HG03064 (cell line): ENCODE results near the gene AFF3.

Experiments
- ATAC-seq: cut with Tn5 transposase; IDR thresholded peaks from one replicate; pipeline ENCODE4 v1.9.1; 2021; ENCODE audit warnings: low read depth; ENCODE audit not compliant: unreplicated experiment

AFF3 gene

GRCh38 chr2:99634234-99634633 lies 508.2 kb downstream of the AFF3 start:
- ATAC-seq: no peak

- no peak for ATAC-seq
These were observed 510.7 kb downstream of the AFF3 start for GRCh38 chr2:99631700-99632099.

- no peak for ATAC-seq
These were observed 513.1 kb downstream of the AFF3 start for GRCh38 chr2:99629320-99629719.

- ATAC-seq: no peak
These were observed 516.2 kb downstream of the AFF3 start for GRCh38 chr2:99626158-99626557.

GRCh38 chr2:99624677-99625076 lies 517.7 kb downstream of the AFF3 start:
- no peak for ATAC-seq

- no peak for ATAC-seq
These were observed 518.8 kb downstream of the AFF3 start for GRCh38 chr2:99623613-99624012.

- no peak for ATAC-seq
These were observed 519.4 kb downstream of the AFF3 start for GRCh38 chr2:99623035-99623434.

- ATAC-seq: no peak
These were observed 519.9 kb downstream of the AFF3 start for GRCh38 chr2:99622534-99622933.

GRCh38 chr2:99621774-99622173 lies 520.6 kb downstream of the AFF3 start:
- no peak for ATAC-seq

GRCh38 chr2:99621106-99621505 lies 521.3 kb downstream of the AFF3 start:
- ATAC-seq: no peak

- no peak for ATAC-seq
These were observed 523.2 kb downstream of the AFF3 start for GRCh38 chr2:99619151-99619550.

GRCh38 chr2:99618579-99619097 lies 523.8 kb downstream of the AFF3 start:
- ATAC-seq: no peak

- ATAC-seq: no peak
These were observed 524.6 kb downstream of the AFF3 start for GRCh38 chr2:99617811-99618210.

GRCh38 chr2:99615247-99615771 lies 527.1 kb downstream of the AFF3 start:
- ATAC-seq: no peak

- no peak for ATAC-seq
These were observed 528.4 kb downstream of the AFF3 start for GRCh38 chr2:99613980-99614379.

- no peak for ATAC-seq
These were observed 530.6 kb downstream of the AFF3 start for GRCh38 chr2:99611786-99612185.

GRCh38 chr2:99611034-99611433 lies 531.4 kb downstream of the AFF3 start:
- no peak for ATAC-seq

GRCh38 chr2:99609851-99610381 lies 532.5 kb downstream of the AFF3 start:
- ATAC-seq: no peak

- no peak for ATAC-seq
These were observed 533.5 kb downstream of the AFF3 start for GRCh38 chr2:99608861-99609260.

- ATAC-seq: no peak
These were observed 534.4 kb downstream of the AFF3 start for GRCh38 chr2:99607861-99608491.

GRCh38 chr2:99607454-99607853 lies 534.9 kb downstream of the AFF3 start:
- no peak for ATAC-seq

GRCh38 chr2:99605036-99605435 lies 537.4 kb downstream of the AFF3 start:
- ATAC-seq: no peak
